Measurements from ENCODE around the gene CADM1.

Gene CADM1

GRCh38 chr11:115247361-115247760, 256.9 kb downstream of the CADM1 start:
- DNase-seq (ENCODE audit: low read depth in 2 of 2): peak; percentile 68 to 69

GRCh38 chr11:115244758-115245157, 259.5 kb downstream of the CADM1 start:
- no peak for DNase-seq (ENCODE audit: low read depth in 2 of 2)

DNA sequence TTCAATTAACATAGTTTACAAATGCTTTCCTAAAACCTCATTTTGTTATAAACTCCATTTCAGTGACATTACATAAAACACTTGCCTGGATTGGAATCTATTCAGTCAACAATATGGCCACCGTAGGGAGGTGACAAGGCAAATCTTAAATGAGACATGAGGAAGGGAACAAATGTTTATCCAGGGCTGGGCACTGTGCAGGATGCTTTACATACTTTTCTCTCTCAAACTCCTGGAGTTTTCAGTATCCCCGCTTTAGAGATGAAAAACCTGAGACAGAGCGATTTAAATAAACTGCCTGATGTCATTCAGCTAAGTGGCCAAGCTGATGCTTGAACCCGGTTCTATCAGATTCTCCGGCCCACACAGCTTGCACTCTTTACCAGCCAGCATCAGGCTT, 259.9 kb downstream of the CADM1 start:
- no peak for DNase-seq (ENCODE audit: low read depth in 2 of 2)

DNA sequence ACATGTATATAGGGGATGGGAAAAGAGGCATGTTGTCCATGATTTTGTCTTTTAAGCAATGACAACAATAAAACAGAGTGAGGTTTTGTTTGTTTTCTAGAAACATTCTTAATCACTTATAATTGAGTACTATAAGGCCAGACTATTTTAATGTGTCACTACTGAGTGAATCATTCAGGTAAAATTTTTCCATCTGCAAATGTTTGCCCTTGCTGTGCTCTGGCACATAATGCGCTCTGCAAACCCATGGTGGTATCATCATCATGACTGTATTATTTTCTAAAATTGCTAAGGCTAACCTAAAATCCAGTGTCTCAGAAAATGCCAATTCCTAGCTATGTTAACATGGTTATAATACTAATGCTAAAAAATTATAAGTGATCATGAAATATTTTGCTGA, 261.2 kb downstream of the CADM1 start:
- no peak for DNase-seq (ENCODE audit: low read depth in 2 of 2)

DNA sequence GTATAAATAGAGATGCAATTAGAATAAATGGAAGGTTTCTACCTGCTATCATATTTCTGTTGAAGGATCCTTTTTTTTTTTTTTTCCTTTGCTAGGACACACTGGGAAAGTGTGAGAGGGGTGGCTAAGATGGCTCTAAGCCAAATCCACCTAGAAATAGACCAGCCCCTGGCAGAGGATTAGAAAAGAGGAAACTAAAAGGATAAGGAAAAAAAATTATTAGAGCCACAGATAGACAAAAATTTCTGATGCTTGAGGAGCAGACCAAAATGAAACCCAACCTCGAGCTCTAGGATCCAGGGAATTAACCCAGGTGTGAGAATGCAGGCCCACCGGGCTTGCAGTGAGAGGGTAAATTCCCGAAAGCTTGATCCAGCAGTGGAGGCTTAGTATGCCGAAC, 262.3 kb downstream of the CADM1 start:
- no peak for DNase-seq (ENCODE audit: low read depth in 2 of 2)

DNA sequence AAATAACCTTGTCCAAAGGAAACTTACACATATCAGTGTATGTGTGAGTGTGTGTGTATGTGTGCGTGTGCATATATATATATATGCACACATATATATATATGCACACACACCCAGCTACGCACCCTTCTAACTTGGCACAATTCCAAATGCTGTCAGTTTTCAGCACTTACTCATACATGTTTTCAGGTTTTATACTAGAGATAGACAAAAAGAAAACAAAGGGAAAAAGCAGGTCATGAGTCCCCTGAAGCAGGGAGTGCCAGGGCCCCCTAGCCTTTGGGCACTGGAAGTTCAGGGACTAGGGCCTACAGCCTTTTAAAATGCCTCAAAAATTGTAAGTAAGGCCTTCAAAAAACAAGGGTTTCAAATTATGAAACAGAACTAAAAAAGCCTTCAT, 265.4 kb downstream of the CADM1 start:
- DNase-seq (ENCODE audit: low read depth in 2 of 2): no peak

DNA sequence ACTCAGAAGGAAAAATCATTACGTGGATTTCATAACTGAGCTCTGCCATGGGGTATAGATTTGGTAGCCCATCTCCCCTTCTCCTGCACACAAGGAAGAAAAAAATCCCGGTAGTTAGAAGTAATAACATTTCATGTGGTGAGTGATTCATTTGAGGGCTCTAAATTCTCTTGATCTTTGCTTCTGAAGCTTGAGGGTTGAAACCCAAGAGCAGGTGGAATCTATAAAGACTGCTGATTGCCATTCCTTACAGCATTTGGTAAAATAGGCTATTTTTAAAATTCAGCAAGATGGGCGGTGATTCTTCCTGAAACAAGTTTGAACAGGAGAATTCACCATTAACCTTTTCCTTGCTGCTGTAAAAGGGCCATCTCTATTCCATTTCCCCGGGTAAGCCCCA, 266.1 kb downstream of the CADM1 start:
- DNase-seq (ENCODE audit: low read depth in 2 of 2): no peak

- DNase-seq (ENCODE audit: low read depth in 2 of 2): no peak
Measured at GRCh38 chr11:115237578-115237977, 266.6 kb downstream of the CADM1 start.

DNA sequence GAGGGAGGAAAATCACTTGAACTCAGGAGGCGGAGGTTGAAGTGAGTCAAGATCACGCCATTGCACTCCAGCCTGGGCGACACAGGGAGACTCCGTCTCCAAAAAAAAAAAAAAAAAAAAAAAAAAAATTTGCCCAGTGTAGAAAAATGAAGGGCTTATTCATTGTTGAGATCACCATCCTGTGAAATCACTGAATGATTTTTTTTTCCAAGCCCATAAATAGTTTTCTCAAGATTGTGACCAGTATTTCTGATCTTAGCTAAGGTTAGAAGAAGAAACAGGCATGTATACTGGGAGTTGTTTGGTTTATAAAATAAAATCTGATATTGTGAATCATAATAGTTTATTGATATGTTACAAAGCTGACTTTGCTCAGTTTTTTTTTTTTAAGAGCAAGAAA, 269.4 kb downstream of the CADM1 start:
- DNase-seq (ENCODE audit: low read depth in 2 of 2): no peak

DNA sequence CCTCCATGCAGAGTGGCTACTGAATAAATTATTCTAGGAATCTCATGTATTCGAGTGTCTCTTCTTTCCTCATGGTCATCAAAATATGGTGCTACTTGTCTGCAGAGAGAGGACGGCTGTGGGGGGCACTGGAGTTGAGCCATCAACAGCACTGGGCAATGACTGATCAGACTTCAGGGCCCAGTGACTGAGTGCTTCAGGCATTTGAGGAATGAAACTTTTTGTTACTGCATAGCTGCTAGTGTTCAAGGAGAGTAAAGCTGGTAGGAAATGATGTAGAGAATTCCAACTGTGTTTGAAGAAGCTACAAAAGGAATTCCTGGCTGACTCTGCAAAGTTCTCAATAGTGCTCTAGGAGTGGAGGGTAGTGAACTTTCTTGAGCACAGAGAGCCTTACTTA, 277.7 kb downstream of the CADM1 start:
- peak; percentile 71 to 74 for DNase-seq (ENCODE audit: low read depth in 2 of 2)

DNA sequence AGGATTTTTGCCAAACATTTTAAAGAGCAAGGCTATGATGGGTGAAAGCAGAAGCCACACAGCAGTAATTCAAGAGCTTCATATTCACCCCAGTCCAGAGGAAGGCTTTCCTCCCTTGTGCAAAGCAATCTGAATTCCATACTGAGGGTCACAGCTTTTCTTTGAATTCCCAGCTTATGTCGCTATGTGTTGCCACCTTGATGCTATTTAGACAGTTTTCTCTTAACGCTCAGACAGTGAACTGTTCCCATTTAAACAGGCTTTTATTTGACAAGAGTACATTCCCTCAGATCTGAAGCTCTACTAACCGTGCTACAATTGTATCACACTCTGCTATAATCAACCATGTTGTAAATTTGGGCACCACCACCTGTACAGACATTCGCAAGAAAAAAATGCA, 279.7 kb downstream of the CADM1 start:
- no peak for DNase-seq (ENCODE audit: low read depth in 2 of 2)

- DNase-seq (ENCODE audit: low read depth in 2 of 2): no peak
Measured at GRCh38 chr11:115222863-115223530, 281.2 kb downstream of the CADM1 start.

- DNase-seq (ENCODE audit: low read depth in 2 of 2): peak; percentile 57 to 58
Measured at GRCh38 chr11:115222218-115222862, 281.9 kb downstream of the CADM1 start.

DNA sequence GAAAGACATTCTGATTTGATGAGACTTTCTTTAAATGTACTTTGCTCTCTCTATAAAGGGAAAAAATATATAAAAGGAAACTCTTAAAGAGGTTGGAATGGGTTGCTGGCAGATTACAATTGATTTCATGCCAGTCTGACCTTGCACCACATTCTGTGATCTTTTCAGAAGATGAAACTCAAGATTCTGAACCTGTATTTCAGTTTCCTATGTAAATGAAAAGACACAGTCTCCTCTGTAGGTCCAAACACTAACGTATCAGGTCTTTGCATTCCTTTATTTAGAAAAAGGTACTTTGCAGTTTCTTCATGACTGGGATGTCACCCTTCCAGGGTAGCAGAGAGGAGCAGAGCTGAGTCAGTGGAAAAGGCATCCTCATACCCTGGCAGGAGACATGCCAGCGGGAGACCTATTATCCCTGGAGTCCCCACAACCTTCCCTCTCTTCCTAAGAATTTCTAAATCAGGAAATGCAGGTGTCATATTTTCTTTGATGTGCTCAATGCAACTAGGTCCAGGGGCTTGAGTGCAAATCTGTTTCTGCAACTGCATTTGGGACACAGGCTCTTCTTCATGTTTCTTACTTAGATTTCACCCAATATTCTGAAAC, 282.6 kb downstream of the CADM1 start:
- no peak for DNase-seq (ENCODE audit: low read depth in 2 of 2)

DNA sequence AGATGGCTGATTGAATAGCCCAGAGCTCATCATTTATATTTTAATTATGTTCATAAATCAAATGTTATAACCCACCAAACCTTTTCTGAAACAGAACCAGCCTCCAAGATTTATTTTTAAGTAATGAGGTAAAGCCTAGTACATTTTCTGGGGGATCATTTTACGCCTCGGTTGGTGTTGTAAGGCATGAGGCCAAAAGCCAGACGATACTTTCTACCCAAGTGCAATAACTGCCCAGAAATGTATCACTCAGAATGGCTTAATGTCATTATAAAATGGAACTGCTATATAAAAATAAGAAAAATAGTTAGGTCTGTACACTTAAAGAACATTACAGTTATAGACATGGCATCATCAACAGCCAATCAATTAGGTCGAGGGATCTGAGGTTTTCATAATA, 283.3 kb downstream of the CADM1 start:
- no peak for DNase-seq (ENCODE audit: low read depth in 2 of 2)

GRCh38 chr11:115220423-115220822, 283.8 kb downstream of the CADM1 start:
- no peak for DNase-seq (ENCODE audit: low read depth in 2 of 2)

DNA sequence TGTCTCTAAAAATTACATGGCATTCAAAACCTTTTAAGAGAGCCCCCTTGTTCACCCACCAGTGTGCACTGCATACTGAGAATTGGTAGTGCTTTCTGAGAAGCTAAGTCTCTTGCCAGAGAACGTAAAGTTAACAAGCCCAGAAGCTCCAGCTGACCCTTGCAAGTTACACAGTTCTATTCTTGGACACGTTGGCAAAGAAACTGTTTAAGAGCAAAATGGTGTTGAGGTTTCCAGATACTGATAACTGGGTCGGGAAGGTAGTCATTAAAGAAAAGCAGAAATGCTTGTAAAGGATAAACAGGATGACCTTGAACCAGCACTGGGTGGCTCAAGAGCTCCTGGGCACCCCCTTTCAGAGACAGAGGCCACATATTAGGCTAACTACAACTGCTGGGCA, 284.8 kb downstream of the CADM1 start:
- DNase-seq (ENCODE audit: low read depth in 2 of 2): no peak

DNA sequence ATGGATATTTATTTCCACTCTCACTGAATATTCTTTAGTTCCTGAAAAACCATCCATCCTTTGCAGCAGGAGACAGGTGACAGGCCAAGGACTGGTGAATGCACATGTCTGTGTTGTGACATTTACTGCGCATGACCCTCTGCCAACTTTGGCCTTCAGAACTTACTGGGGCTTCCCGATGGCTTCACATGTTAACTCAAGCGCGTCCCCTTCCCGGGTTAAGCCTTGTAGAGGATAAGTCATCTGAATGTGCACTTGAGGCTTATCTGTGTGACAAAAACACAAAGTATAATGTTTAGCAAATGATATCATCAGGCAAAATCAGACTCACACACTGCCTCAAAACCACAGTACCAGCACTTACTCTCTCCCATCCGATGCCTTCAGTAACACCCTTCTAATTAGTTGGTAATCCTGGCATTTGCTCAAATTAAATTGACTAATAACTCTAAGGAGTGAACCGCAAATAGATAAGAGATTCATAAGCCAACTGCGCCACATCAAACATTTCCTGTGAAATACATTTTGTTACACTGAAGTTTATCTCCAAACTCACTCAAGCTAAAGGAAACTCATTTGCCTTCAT, 286.4 kb downstream of the CADM1 start:
- no peak for DNase-seq (ENCODE audit: low read depth in 2 of 2)

- DNase-seq (ENCODE audit: low read depth in 2 of 2): no peak
Measured at GRCh38 chr11:115215694-115216617, 288.3 kb downstream of the CADM1 start.

GRCh38 chr11:115214644-115215234, 289.5 kb downstream of the CADM1 start:
- DNase-seq (ENCODE audit: low read depth in 2 of 2): no peak

GRCh38 chr11:115213007-115213406, 291.2 kb downstream of the CADM1 start:
- no peak for DNase-seq (ENCODE audit: low read depth in 2 of 2)
